NCI-H1436 (cell line): ENCODE measurements around the gene ADAMTS17.
"Not testable (repeated sequence)": the region's sequence is repeated elsewhere in the genome, so short reads cannot be mapped to it uniquely, and the experiment has no call there.

Experiments used
- DNase-seq: peaks from one replicate; lab custom pipeline; 2025; lab: John Stamatoyannopoulos, UW

The ADAMTS17 gene

DNA sequence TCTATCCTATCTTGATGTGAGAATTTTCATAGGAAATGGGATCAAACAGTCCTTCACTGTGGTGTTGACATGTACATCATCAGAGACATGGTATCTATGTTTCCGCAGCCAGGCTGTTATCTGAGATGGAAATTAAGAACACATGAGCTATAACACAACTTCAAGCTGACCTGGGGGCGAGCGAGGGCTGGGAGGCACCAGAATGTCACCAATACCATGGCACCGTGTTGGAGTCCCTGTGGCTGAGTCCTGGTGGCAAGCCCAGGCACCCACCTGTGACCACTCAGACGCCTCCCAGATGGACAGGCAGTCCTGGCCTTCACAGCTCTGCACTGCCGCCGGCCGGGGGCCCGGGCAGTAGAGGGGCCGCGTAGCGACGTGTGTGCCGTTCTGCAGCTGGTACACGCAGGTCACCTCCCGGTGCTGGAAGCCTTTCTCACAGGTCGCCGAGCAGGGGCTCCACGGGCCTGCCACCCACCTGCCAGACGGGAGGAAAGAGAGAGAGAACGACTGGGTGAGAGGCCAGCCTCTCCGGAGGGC, 344.6 kb downstream of the ADAMTS17 start:
- no peak for DNase-seq

DNA sequence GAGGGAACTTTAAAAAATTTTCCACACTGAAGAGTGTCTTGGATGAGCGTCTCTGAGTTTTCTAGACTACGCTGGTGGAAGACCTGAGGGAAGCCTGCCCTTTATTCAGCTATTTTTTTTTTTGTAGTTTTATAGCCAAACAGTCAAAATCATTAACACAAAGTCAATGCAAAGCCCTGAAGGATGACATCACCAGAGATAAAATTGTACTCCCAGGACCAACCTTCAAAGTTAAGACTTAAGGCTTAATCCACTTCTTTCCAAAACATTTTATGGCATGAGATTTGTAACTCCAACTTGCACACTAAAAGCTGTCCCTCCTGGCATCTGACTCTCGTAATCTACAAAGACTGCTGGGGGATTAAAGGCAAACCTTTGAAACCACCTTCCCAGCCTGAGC, 345.1 kb downstream of the ADAMTS17 start:
- DNase-seq = no peak

GRCh38 chr15:99995543-99995942, 346.2 kb downstream of the ADAMTS17 start:
- DNase-seq = no peak

GRCh38 chr15:99994849-99995248, 346.9 kb downstream of the ADAMTS17 start:
- peak; percentile 66 for DNase-seq

DNA sequence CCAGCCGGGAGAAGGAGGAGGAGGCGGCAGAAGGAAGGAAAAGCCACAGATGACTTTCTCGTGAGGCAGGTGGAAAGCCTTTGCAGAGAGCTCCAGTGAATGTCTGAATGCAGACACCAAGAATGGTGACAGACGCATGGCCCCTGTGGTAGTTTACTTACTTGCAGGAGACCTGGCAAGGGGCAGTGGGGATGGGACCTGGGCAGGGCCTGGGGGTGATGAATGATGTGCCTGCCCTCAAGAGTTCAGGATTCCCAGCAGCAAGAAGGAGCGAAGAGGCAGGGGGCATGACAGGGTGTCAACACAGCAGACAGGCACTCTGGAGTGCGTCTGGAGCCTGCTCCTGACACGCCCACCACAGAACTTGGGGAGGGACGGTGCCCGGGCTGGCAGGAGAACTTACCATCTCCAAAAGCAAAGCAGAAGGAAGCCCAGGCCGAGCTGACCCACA, 348.1 kb downstream of the ADAMTS17 start:
- DNase-seq = no peak

GRCh38 chr15:99993262-99993661, 348.5 kb downstream of the ADAMTS17 start:
- DNase-seq = no peak

GRCh38 chr15:99992611-99993231, 349.1 kb downstream of the ADAMTS17 start:
- no peak for DNase-seq

- DNase-seq = no peak
Observed at GRCh38 chr15:99989095-99989494, 352.7 kb downstream of the ADAMTS17 start.

DNA sequence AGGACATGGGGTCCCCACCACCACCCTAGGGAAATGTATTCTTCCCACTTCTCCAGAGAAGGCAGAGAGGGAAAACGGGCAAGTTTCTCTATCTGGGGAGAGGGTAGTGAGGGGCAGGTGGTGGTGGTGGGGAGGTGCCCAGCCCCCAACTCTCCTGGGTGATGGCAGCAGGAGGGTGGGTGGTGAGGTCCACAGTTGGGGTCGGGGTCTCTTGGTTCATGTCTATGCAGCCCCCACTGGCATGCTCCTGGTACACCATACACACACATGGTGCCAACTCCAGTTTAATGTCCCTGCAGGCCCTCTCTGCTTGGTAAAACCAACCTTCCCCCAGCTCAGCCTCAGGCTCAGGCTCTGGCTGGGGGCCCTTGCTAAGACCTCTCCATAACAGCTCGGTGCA, 354.1 kb downstream of the ADAMTS17 start:
- DNase-seq = no peak

- DNase-seq = no peak
Observed at GRCh38 chr15:99987119-99987506, 354.7 kb downstream of the ADAMTS17 start.

DNA sequence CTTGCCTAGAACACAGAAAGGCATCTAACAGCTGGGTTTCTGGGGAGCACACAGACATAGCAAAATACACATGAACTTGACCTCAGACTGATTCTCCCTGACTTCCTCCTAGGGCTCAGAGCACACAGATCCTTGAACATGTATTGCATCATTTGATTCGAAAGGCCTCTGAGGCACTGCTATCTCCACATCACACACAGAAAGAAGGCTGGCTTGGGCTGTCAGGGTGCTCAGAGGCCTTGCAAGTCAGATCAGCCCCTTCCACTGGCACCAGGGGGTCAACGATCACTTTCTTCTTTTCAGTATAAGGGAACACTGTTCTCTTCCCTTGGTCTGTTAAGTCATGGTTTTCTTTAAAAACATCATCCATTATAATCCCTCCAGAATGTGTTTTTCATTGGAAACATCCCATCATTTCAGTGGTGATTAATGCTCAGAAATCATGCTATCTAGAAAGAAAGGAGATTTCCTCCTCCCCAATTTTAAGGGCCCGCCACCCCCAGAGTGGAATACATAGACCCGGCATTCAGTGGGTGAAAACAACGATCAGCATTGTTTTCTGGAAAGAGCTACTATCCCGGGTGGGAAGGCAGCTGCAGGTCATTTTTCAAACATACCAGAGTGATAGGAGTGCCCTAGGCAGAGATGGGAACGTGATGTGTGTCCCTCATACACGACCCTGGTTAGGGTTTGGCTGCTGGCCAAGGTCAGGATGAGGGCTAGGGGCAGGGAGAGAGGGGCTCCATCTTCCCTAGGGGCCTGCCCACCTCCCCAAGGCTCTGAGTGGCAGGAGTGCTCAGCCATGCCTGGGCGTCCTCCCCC, 355.3 kb downstream of the ADAMTS17 start:
- DNase-seq = no peak

DNA sequence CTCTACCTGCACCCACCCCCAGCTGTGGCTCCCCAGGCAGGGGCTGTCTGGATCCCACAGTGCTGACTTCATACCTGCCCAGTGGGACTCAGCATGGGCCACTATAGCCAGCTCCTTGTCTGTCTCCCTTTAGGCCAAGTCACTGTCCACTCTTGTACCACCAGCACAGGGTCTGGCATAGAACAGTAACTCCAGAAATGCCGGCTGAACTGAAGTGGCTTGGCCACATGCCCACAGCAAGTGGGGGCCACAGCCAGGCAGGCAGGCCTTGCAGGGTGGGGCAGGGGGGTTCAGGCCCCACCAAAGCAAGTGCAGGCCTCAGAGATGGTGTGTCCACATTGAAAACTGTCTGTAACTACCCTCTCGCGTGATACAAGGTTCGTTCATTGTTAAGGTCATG, 355.9 kb downstream of the ADAMTS17 start:
- no peak for DNase-seq

DNA sequence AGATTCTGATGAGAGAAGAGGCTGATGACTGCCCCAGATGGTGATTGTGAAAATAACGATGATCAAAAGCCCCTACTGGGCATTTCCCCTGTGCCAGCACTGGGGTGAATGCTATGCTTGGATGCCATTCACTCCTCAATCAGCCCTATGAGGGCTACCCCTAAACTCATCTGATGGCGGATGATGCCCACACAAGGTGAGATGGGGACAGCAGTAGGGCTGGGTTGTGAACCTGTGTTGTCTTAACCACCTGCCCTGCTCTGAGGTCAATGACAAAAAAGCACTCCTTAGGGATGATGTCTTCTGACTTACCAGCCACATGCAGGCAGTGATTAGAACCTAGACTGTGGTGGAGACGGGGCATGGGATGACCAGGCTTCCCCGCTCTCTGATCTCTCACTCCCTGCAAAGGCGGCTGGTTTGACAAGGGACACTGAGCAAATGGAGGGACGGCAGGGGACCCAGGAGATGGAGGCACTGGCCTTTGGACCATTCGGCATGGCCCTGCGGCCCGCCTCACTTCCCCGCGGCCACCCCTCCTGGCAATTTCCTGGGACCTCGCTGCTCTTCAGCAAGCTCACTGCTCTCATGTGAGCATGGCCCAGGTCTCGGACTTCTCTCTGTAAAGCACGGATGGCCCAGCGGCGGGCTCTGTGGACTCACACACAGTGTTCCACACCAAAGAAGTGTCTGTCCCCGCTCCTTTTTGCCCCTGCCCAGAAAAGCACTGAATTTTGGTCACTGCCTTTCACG, 357.1 kb downstream of the ADAMTS17 start:
- DNase-seq = no peak

- DNase-seq = no peak
Observed at GRCh38 chr15:99983886-99984286, 357.9 kb downstream of the ADAMTS17 start.

DNA sequence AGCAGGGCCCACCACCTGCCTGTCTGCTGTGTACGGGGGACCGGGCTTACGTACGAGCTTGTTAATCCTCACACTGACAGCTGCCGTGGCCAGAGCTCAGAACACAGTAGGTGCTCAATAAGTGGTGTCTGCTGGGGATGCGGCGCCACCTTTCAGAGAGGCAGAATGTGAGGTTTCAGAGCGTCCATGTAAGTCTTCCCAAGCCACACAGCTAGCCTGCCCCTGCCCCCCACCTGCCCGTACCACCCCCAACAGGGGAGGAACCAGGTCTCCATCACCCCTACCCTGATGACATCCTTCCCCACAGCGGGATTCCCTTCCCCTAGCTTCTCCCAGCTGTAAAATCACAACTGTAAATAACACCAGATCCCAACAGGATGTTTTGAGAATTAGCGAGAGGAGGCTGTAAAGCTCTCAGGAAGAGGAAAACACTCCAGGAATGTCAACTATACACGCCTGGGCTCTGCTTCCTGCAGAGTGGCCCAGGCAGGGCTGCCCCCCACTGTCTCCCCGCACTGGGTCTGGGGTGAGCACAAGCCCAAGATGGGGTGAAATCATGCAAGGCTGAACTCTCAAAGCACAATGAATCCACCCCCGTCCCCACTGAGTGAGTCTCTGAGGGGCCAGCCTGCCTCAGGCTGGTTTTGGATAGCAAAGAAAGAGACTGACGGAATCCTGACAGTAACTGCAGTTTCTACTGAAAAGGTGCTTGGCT, 358.4 kb downstream of the ADAMTS17 start:
- DNase-seq = no peak

DNA sequence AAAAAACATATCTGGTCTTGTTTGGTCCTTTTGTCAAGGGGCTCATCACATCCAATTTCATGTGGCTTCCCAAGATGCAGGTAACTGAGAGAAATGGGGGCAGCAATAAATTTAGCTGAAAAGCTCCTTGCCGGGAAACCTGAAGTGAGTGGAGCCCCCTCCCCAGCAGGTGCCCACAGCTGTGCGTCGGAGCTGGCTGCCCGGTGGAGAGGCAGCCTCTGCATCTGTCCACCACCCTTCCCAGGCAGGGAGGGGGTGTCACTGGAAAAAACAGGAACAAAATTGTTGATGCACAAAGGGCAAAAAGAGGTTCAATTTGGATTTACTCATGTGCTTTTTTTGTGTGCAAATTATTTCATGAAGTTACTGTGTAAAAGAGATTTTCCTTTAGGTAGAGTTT, 359.1 kb downstream of the ADAMTS17 start:
- DNase-seq = no peak

- DNase-seq = no peak
Observed at GRCh38 chr15:99981839-99982658, 359.7 kb downstream of the ADAMTS17 start.

DNA sequence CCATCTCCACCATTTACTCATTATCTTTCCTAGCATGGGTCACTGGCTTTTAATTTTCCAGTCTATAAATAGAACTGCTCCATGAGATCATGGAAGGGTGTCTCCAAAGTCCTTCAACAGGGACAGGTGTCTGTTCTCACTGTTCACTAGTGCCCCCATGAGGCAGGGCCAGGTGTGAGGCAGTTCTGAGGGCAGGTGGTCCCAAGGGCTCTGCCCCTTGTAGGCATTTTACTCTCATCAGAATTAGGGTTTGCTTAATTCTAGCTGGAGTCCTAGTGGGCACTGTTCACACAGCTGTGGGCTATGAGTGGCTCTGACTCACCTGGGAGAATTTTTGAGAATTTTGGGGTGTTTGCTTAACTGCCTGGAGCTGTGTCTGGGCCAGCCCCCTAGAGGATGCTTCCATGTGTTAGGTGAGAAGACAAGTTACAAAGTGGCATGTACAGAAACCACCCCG, 360.6 kb downstream of the ADAMTS17 start:
- DNase-seq = no peak

GRCh38 chr15:99980752-99981151, 361.0 kb downstream of the ADAMTS17 start:
- DNase-seq = no peak

- DNase-seq = not testable (repeated sequence)
Observed at GRCh38 chr15:99979886-99980285, 361.9 kb downstream of the ADAMTS17 start.

- no peak for DNase-seq
Observed at GRCh38 chr15:99979371-99979770, 362.4 kb downstream of the ADAMTS17 start.
